Fibroblast of pulmonary artery (primary cell): Measurements from ENCODE around the gene DEFB132.
A peak's percentile ranks its signal among the peaks of the same experiment; 100 is the strongest.

Experiments
- DNase-seq: peaks from one replicate; pipeline ENCODE4 v3.0.0-alpha.2; 2010; ENCODE audit warnings: low read depth
- H3K4me3 ChIP-seq: replicated peaks from 2 replicates; pipeline ENCODE4 v1.5.1; 2011; ENCODE audit warnings: low read depth, mild to moderate bottlenecking, control low read depth, low read length, moderate library complexity
- TF ChIP-seq, protein P1 (sequence below): IDR thresholded peaks from 2 replicates; pipeline ENCODE4 v1.5.1; 2011; ENCODE audit warnings: mild to moderate bottlenecking, control low read depth, low read length, inconsistent platforms; ENCODE audit errors: missing control alignments

DEFB132 gene, protein sequence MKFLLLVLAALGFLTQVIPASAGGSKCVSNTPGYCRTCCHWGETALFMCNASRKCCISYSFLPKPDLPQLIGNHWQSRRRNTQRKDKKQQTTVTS

DNA sequence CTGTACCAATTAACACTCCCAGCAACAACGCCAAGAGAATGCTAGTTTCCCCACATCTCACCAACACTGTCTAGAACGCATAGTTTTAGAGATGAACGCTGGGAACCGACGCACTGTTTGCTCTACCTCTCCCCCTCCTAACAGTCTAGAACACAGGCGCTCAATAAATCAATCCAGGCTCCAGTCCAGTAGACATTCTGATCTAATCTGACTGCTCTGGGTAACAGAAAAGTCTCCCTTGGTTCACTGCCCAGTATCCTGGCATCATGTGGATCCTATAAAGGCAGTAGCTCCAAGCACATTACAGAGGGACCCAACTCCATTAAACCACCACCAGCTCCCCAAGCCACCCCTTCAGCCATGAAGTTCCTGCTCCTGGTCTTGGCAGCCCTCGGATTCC, at the start of gene DEFB132:
Gene DEFB132 (plus strand): TSS at position 306 of the 400 bp plus-strand sequence. CDS start 55 bp downstream, at position 361.
- TF ChIP-seq, protein P1, sequence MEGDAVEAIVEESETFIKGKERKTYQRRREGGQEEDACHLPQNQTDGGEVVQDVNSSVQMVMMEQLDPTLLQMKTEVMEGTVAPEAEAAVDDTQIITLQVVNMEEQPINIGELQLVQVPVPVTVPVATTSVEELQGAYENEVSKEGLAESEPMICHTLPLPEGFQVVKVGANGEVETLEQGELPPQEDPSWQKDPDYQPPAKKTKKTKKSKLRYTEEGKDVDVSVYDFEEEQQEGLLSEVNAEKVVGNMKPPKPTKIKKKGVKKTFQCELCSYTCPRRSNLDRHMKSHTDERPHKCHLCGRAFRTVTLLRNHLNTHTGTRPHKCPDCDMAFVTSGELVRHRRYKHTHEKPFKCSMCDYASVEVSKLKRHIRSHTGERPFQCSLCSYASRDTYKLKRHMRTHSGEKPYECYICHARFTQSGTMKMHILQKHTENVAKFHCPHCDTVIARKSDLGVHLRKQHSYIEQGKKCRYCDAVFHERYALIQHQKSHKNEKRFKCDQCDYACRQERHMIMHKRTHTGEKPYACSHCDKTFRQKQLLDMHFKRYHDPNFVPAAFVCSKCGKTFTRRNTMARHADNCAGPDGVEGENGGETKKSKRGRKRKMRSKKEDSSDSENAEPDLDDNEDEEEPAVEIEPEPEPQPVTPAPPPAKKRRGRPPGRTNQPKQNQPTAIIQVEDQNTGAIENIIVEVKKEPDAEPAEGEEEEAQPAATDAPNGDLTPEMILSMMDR: no peak
- no peak within 1 kb of the TSS for H3K4me3 ChIP-seq
- DNase-seq: no peak

DNA sequence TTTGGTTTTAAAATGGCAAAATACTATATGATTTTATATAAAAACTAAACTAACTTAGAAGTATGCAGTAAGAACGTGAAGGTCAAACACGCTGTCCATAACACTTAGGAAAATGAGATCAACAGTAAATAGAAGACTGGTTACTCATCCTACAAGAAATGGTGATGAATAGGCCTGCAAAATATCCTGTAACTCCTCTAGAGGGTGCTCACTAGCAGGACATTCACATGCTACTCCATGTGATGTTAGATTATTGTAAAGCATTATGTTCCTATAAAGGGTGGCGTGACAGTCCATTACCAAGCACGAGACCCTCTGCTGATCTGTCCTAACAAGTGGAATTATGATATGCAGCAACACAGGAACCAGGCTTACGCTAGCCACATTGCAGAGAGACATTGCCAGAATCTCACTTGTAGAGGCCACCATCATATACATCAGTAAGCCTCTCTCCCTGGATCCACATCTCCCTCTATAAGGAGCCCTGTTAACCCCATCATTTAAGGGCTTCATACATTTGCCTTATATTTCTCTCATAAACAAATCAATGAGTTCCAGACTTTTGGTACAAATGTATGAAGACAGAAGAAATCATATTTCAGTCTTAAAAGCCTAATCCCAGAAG, 48.5 kb upstream of the DEFB132 start:
- TF ChIP-seq, protein P1: peak; percentile 78
- peak; percentile 83 for DNase-seq

DNA sequence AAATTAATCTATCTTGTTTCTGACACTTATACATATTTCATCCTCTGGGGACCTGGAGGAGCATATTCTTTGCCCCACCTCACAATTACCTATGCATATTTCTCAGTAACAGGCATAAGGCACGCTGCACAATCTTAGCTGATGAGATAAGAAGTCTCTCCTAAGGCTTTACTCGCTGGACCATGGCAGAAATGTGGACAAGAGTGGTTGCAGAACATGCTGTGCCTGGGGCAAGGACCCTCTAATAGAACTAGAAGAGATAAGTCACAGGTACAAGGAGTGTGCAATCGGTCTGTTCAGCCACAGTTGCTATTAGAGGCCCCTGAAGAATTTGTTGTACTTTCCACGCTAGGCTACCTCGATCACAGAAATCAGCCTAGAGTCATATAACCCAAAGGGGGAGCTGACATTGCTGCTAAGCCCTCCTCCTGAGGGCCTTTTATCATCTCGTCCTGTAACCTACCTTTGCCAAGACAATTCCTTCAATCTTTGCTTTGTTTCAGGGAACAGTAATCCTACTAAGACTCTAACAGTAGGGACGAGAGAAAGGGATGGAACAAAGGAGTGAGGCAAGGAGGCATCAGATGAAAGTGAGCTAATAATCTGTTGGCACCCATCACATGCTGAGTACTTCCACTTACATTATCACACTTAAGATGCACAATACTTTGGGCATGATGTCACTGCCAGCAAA, 46.6 kb upstream of the DEFB132 start:
- TF ChIP-seq, protein P1: no peak
- H3K4me3 ChIP-seq: no peak overlapping the region

More for the DNA sequence above, 48.5 kb upstream of the DEFB132 start:
- no peak overlapping the region for H3K4me3 ChIP-seq

DNA sequence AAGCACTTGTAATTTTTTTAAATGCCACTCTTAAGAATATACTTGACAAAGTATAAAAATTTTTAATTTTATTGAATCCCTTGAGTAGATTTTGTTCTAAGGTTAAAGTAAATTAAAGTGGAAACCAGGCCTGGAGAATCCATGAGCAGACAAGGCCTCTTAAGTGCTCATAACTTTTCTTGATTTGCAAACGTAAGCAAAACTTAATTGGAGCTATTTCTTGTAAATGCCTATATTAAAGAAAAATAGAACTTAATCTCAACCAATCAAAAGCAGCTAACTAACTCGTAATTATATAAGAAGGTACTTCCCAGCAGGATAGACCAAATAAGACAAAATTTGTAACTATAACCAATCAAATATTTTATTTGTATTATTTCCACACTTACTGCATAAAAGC, 43.1 kb upstream of the DEFB132 start:
- TF ChIP-seq, protein P1: no peak
- DNase-seq: no peak
- H3K4me3 ChIP-seq: no peak overlapping the region

More for the DNA sequence above, 46.6 kb upstream of the DEFB132 start:
- no peak for DNase-seq

DNA sequence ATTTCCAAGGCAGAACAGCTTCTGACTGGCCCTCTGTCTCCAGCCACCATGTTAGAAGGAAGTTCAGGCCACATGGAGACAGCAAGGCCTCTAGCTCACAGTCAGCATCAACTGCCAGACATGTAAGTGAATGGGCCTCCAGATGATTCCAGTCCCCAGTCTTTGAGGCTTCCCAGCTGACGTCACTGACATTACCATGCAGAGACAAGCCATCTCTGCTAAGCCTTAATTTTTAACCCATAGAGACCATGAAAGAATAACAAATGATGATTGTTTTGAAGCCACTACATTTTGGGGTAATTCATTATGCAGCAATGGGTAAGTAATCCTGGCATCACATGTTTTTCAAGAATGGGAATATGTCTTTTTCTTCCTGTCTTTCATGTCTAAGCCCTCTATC, 41.7 kb upstream of the DEFB132 start:
- TF ChIP-seq, protein P1: no peak
- no peak for DNase-seq

DNA sequence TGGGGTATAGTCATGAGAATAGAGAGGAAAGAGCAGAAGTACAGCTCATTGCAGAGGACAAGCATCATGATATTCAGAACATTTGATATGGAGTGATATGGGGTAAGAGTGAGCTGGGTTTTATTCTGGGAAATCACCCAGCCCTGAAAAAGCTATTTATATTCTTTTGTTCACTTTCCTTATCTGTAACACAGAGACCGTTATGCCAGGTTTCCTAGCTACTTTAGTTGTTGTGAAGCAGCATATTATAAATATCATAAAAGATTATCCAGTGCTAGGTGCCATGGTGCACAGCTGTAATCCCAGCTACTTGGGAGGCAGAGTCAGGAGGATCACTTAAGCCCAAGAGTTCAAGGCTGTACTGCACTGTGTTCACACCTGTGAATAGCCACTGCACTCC, 40.3 kb upstream of the DEFB132 start:
- DNase-seq: no peak
- TF ChIP-seq, protein P1: no peak
- no peak overlapping the region for H3K4me3 ChIP-seq

More for the DNA sequence above, 41.7 kb upstream of the DEFB132 start:
- H3K4me3 ChIP-seq: no peak overlapping the region
